ENCODE results near the gene TRIM66. TPM values are rescaled to one million over a fixed set of nuclear protein-coding genes. Genes with fewer than 3 reads are reported as not detected.

The TRIM66 gene
- polyA plus RNA-seq, 3 donors = 0.04 to 12.0 (median 0.47) TPM

- peaks cover 0 to 6% (median 0%) of the 10 kb centered on the region in 7 donors for H3K9me3 Mint-ChIP-seq
- Histone ChIP-seq H2AFZ (ENCODE audit: insufficient read depth, low read depth, low read length, poor library complexity, severe bottlenecking) (no peak overlapping the region), H3K4me1 (ENCODE audit: control insufficient read depth in 1 of 2, insufficient read depth in 2 of 2, low read length in 2 of 2) (peaks cover 35 to 48% of the 10 kb centered on the region in 2 donors), H3K27ac (ENCODE audit: low read depth in 1 of 2, low read length in 2 of 2) (no peak overlapping the region), H3K9me3 (replicated peaks in 1 of 2; ENCODE audit: control insufficient read depth in 1 of 2, insufficient read depth in 1 of 2, low read length in 2 of 2) (no peaks in the 10 kb centered on the region), H3K4me2 (replicated peaks; ENCODE audit: extremely low read depth, low read length, poor library complexity, severe bottlenecking) (no peak overlapping the region), H3K4me3 (replicated peaks in 1 of 3; ENCODE audit: low read depth in 2 of 3, low read length in 3 of 3) (no peak overlapping the region), H4K20me1 (ENCODE audit: insufficient read depth, low read length) (peaks cover 19% of the 10 kb centered on the region), H3K9ac (ENCODE audit: insufficient read depth, low read length, poor library complexity, severe bottlenecking) (no peak overlapping the region), H3K79me2 (ENCODE audit: insufficient read depth, low read length) (peaks cover 50% of the 10 kb centered on the region), H3K27me3 (ENCODE audit: control insufficient read depth in 2 of 2, insufficient read depth in 2 of 2, low read length in 2 of 2) (no peaks in the 10 kb centered on the region), H3K36me3 (replicated peaks in 1 of 2; ENCODE audit: control insufficient read depth in 1 of 2, insufficient read depth in 2 of 2, low read length in 2 of 2) (peaks cover 27 to 35% of the 10 kb centered on the region in 2 donors)
- H3K4me1 Mint-ChIP-seq = peaks cover 46% of the 10 kb centered on the region
- TF ChIP-seq CTCF (IDR thresholded peaks at IDR 0.05) = no peak
- intact Hi-C loops (cut with micrococcal nuclease) = loop anchor here (5.0 to 10.0 kb wide), 4 partner anchors 351 to 701 kb away; partner anchors contain the start of genes EIF3F (in 2 of the 2) and TMEM41B (in 1 of the 2)
- DNase-seq = no peak
- 100% methylated on average over 1 of the region's 7 CpGs for WGBS (ENCODE audit: insufficient coverage)
- H3K4me3 Mint-ChIP-seq = no peak overlapping the region
- H3K36me3 Mint-ChIP-seq = peaks cover 31 to 34% of the 10 kb centered on the region in 2 donors
- H3K27ac Mint-ChIP-seq = peak overlapping the region in 2 of 7 donors; percentile 49 to 59
- no peaks in the 10 kb centered on the region for H3K27me3 Mint-ChIP-seq (ENCODE audit: low read depth in 3 of 3)
Observed at GRCh38 chr11:8685306-8685705, 2.8 kb upstream of the TRIM66 start.

- peaks cover 0 to 6% (median 0%) of the 10 kb centered on the region in 7 donors for H3K9me3 Mint-ChIP-seq
- Histone ChIP-seq H4K20me1 (ENCODE audit: insufficient read depth, low read length) (peaks cover 19% of the 10 kb centered on the region), H3K4me1 (ENCODE audit: control insufficient read depth in 1 of 2, insufficient read depth in 2 of 2, low read length in 2 of 2) (peaks cover 35 to 48% of the 10 kb centered on the region in 2 donors), H3K4me3 (replicated peaks in 1 of 3; ENCODE audit: low read depth in 2 of 3, low read length in 3 of 3) (no peak overlapping the region), H3K27me3 (ENCODE audit: control insufficient read depth in 2 of 2, insufficient read depth in 2 of 2, low read length in 2 of 2) (no peaks in the 10 kb centered on the region), H2AFZ (ENCODE audit: insufficient read depth, low read depth, low read length, poor library complexity, severe bottlenecking) (no peak overlapping the region), H3K9ac (ENCODE audit: insufficient read depth, low read length, poor library complexity, severe bottlenecking) (no peak overlapping the region), H3K36me3 (replicated peaks in 1 of 2; ENCODE audit: control insufficient read depth in 1 of 2, insufficient read depth in 2 of 2, low read length in 2 of 2) (peaks cover 27 to 39% of the 10 kb centered on the region in 2 donors), H3K9me3 (replicated peaks in 1 of 2; ENCODE audit: control insufficient read depth in 1 of 2, insufficient read depth in 1 of 2, low read length in 2 of 2) (no peaks in the 10 kb centered on the region), H3K4me2 (replicated peaks; ENCODE audit: extremely low read depth, low read length, poor library complexity, severe bottlenecking) (no peak overlapping the region), H3K79me2 (ENCODE audit: insufficient read depth, low read length) (peaks cover 47% of the 10 kb centered on the region), H3K27ac (ENCODE audit: low read depth in 1 of 2, low read length in 2 of 2) (peak overlapping the region in 1 of 2 donors; percentile 100)
- 93% methylated on average over 2 of the region's 6 CpGs for WGBS (ENCODE audit: insufficient coverage)
- no peak for DNase-seq
- H3K4me1 Mint-ChIP-seq = peaks cover 43% of the 10 kb centered on the region
- intact Hi-C loops (cut with micrococcal nuclease) = loop anchor here (5.0 to 10.0 kb wide), 5 partner anchors 278 to 700 kb away; partner anchors contain the start of genes EIF3F (in 2 of the 2), TMEM41B (in 1 of the 2) and TMEM9B (in 1 of the 2)
- TF ChIP-seq CTCF (IDR thresholded peaks at IDR 0.05) = no peak
- H3K4me3 Mint-ChIP-seq = peak overlapping the region in 1 of 2 donors; percentile 21
- peak overlapping the region in 2 of 7 donors; percentile 28 to 59 for H3K27ac Mint-ChIP-seq
- H3K36me3 Mint-ChIP-seq = peaks cover 31% of the 10 kb centered on the region in 2 donors
- no peaks in the 10 kb centered on the region for H3K27me3 Mint-ChIP-seq (ENCODE audit: low read depth in 3 of 3)
Observed at GRCh38 chr11:8684600-8685290, 2.3 kb upstream of the TRIM66 start.
